CD4-positive, alpha-beta T cell treated with Interleukin-21 for 1 hour (primary cell): Measurements from ENCODE around the gene AOPEP.
A peak's percentile ranks its signal among the peaks of the same experiment; 100 is the strongest.

ENCODE experiments used
- DNase-seq: peaks from one replicate; pipeline ENCODE4 v3.0.0-alpha.2; 2020

Gene AOPEP

GRCh38 chr9:94726495-94727191 is at the start of gene AOPEP:
Gene AOPEP, plus strand, starts transcription at chr9:94726699. Its CDS starts 33,085 bp downstream, at chr9:94759784.
- peak; percentile 98 for DNase-seq

GRCh38 chr9:94677929-94678328 is 48.6 kb upstream of the AOPEP start:
- no peak for DNase-seq

- DNase-seq = no peak
Measured at GRCh38 chr9:94679587-94679986, 46.9 kb upstream of the AOPEP start.

GRCh38 chr9:94680020-94680419 is 46.5 kb upstream of the AOPEP start:
- no peak for DNase-seq

GRCh38 chr9:94680621-94681020 is 45.9 kb upstream of the AOPEP start:
- no peak for DNase-seq

- DNase-seq = peak; percentile 63
Measured at GRCh38 chr9:94681508-94681907, 45.0 kb upstream of the AOPEP start.

GRCh38 chr9:94685359-94685758 is 41.1 kb upstream of the AOPEP start:
- no peak for DNase-seq

- DNase-seq = no peak
Measured at GRCh38 chr9:94687451-94687850, 39.0 kb upstream of the AOPEP start.

- DNase-seq = no peak
Measured at GRCh38 chr9:94690344-94690743, 36.2 kb upstream of the AOPEP start.

GRCh38 chr9:94692601-94693000 is 33.9 kb upstream of the AOPEP start:
- no peak for DNase-seq

- DNase-seq = no peak
Measured at GRCh38 chr9:94693485-94694204, 32.9 kb upstream of the AOPEP start.

GRCh38 chr9:94696545-94696944 is 30.0 kb upstream of the AOPEP start:
- no peak for DNase-seq

GRCh38 chr9:94697972-94698581 is 28.4 kb upstream of the AOPEP start:
- DNase-seq = no peak

- DNase-seq = no peak
Measured at GRCh38 chr9:94699715-94700373, 26.7 kb upstream of the AOPEP start.

- DNase-seq = no peak
Measured at GRCh38 chr9:94700445-94700844, 26.1 kb upstream of the AOPEP start.

- no peak for DNase-seq
Measured at GRCh38 chr9:94703488-94704140, 22.9 kb upstream of the AOPEP start.

- no peak for DNase-seq
Measured at GRCh38 chr9:94705162-94705702, 21.3 kb upstream of the AOPEP start.

- DNase-seq = no peak
Measured at GRCh38 chr9:94706922-94707321, 19.6 kb upstream of the AOPEP start.

GRCh38 chr9:94713436-94714215 is 12.9 kb upstream of the AOPEP start:
- no peak for DNase-seq

- DNase-seq = no peak
Measured at GRCh38 chr9:94714494-94714893, 12.0 kb upstream of the AOPEP start.

GRCh38 chr9:94717761-94718160 is 8.7 kb upstream of the AOPEP start:
- DNase-seq = no peak

GRCh38 chr9:94718936-94719335 is 7.6 kb upstream of the AOPEP start:
- DNase-seq = no peak
